Prostate gland (tissue), 2 donors: ENCODE results near the gene RAB25.

Experiments used
- CTCF ChIP-seq, 4 experiments: fragments of 200-600 bp in 2 of 4; fragments of 450-650 bp in 2 of 4; sonication (generic) in 2 of 4; IDR thresholded peaks; 1 replicate in 3 of 4; 2 replicates in 1 of 4; pipeline ENCODE4 v1.5.1; 2016 to 2019; ENCODE audit warnings: antibody characterized with exemption in 4 of 4, mild to moderate bottlenecking in 2 of 4, moderate library complexity in 2 of 4
- POLR2A ChIP-seq: fragments of 450-650 bp; IDR thresholded peaks from one replicate; pipeline ENCODE4 v1.6.1; 2016; ENCODE audit warnings: antibody characterized with exemption, mild to moderate bottlenecking

- TF ChIP-seq CTCF (IDR thresholded peaks at IDR 0.05), result no peak
- TF ChIP-seq POLR2A, result no peak
Observed at GRCh38 chr1:156112276-156113137, 51.5 kb downstream of the RAB25 start.
